ENCODE results near the gene CCDC187.

Gene CCDC187

DNA sequence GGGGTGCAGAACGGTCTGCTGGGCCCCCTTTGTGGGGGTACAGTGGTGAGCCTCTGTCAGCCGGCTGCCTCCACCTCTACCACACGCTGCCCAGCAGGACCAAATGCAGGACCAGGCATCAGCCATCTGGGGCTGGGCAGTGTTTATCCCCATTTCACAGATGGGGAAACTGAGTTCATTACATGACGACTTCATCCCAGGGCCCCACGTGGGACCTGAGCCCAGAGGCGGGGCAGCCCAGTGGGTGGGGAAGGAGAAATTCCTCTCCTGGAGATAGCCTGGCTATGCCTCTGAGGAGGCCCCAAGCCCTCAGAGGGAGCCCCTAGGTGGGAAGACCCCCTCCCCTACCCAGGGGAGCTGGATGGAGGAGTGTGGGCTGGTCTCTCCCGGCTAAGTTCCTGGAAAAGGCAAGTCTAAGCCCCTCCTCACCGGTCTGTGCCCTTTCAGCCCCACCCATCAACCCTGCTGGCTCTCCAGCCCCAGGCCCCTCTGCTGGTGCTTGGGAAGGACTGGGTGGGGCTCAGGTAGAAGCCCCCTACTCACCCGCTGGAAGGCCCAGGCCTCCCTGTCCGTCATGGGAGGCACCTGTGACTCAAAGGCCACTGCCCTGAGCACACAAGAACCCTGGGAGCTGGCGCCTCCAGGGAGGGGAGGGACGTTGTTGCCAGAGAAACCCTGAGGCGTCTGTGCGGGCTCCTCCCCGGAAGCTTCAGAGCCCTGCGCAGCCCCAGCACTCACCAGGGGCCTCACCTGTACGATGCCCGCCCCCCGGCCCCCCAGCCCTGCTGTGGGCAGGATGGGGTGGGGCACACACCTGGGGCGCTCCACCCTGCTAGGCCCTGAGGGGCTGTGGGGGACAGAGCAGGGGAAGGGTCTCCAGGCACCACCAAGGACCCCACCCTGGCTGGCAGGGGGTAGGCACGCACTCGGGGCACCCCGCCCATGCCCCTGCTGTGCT, 7.4 kb upstream of the CCDC187 start:
- no peak for DNase-seq

GRCh38 chr9:136310273-136311030, 6.6 kb upstream of the CCDC187 start:
- DNase-seq: no peak

- DNase-seq: no peak
These were observed 5.9 kb upstream of the CCDC187 start for GRCh38 chr9:136309806-136310220.

GRCh38 chr9:136309101-136309801, 5.4 kb upstream of the CCDC187 start:
- no peak for DNase-seq

DNA sequence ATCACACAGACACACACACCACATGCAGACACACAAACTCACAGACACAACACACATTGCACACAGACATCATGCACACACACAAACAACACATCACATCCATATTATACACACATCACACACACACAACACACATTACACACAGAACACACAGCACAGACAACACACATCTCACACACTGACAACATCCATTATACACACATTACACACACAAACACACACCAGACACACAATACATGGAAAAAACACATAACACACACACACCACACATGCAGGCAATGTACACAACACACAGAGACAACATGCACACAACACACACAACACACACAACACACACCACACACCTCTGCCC, 4.8 kb upstream of the CCDC187 start:
- DNase-seq: no peak

- DNase-seq: no peak
These were observed 4.3 kb upstream of the CCDC187 start for GRCh38 chr9:136308006-136308701.

DNA sequence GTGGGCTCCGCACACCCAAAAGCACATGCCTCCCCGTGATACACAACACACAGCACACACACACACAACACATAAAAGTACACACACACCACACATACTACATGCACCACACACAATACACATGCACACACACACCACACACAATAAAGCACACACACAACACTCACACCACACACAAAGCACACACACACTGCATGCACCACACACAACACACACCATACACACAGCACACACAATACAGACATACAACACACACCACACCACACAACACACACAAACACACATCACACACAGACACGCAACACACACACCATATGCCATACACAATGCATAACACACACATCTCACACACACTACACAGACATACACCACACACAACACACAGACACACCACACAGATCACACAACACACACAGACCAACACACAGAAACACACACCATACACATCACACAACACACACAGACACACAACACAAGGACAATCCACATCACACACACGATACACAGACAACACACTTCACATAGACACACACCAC, 3.4 kb upstream of the CCDC187 start:
- no peak for DNase-seq

GRCh38 chr9:136306211-136307208, 2.6 kb upstream of the CCDC187 start:
- no peak for DNase-seq

- no peak for DNase-seq
These were observed 1.9 kb upstream of the CCDC187 start for GRCh38 chr9:136305804-136306203.

DNA sequence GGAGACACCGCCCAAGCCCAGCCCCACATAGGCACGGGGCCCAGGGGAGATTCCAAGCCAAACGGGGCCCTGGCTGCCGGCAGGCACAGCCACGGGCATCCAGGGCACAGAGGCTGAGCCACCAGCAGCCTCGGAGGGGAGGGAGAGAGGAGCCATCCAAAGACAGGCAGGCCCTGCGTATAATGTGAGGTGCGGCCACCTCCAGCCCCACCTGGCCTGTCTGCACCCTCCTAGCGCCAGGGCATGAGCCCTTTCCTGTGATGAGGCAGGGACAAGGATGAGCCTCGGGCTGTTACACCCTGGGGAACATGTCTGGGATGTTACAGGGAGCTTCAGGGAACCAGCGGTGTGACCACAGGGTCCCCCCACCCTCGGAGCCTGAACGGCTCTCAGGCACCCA, 1.1 kb upstream of the CCDC187 start:
- DNase-seq: no peak

DNA sequence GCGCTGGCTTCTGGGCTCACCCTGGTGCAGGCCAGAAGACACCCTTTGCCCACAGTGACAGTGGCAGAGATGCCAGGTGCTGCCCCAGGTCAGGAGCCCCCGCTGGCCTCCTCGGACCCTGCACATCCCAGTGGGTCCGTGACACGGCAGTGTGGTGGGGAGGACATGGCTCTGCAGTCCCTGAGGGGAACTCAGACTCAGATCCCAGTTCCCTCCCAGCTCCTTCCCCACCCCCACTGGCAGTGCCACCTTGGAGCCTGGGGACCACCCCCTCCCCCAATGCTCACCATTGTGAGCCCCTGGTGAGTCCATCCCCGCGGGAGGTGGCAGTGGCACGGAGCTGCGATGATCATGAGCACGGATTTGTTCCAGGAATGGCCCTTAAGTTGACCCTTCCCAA, 562 bp upstream of the CCDC187 start:
- DNase-seq: no peak

- no peak for DNase-seq
These were observed 649 bp downstream of the CCDC187 start for GRCh38 chr9:136303066-136303824.

DNA sequence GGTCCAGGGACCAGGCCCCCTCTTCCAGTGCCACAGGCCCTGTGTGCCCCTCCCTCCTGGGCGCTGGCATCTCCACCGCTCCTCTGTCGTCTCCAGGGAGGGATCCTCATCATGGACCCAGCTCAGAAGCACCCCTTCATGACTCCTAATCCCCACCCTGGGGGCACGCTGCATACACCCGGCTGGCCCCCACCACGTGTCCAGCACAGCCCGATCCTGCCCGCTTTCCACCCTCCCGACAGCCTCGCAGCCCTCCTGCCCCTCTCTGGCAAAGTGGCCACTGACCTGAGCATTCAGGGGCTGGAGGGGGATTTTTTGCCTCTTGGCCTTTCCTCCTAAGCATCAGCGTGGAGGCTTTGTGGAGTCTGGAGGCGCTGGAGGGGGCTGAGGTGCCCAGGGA, 1.4 kb downstream of the CCDC187 start:
- DNase-seq: no peak

GRCh38 chr9:136300866-136301265, 3.0 kb downstream of the CCDC187 start:
- no peak for DNase-seq

DNA sequence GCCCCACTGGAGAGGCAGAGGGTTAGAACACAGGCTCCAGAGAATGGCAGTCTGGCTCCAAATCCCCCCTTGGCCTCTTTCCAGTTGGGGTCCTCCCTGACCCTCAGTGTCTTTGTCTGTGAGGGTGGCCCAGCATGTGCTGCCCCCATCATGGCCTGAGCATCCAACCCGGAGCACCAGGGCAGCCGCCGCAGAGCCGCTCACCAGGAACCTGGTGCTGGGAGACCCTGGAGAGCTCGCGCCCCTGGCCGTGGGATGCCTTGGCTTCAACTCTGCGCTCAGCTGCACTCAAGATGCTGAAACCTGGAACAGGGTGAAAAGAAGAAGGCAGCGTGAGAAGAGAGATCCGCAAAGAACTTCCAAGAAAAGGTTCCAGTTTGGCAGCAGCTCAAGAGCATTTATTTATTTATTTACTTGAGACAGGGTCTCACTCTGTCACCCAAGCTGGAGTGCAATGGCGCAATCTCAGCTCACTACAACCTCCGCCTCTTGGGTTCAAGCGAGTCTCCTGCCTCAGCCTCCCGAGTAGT, 3.8 kb downstream of the CCDC187 start:
- no peak for DNase-seq

GRCh38 chr9:136299541-136299940, 4.4 kb downstream of the CCDC187 start:
- no peak for DNase-seq

GRCh38 chr9:136299116-136299515, 4.8 kb downstream of the CCDC187 start:
- no peak for DNase-seq

GRCh38 chr9:136297766-136298735, 5.8 kb downstream of the CCDC187 start:
- DNase-seq: no peak
